Activated B cell treated with CpG ODN at 0.5 μM for 24 hours (primary cell): ENCODE results near the gene SSR3. TPM values are rescaled to one million over a fixed set of nuclear protein-coding genes. Genes with fewer than 3 reads are reported as not detected.

Experiments used
- ATAC-seq: fragments of 200-7000 bp; cut with Tn5 transposase; one replicate; pipeline ENCODE4 v1.10.0; 2021; ENCODE audit warnings: low read depth, mild to moderate bottlenecking, moderate library complexity
- CTCF ChIA-PET: fragments of 350-600 bp; sonication (Branson Sonifier 250); formaldehyde crosslinking; loops from one replicate; lab custom pipeline; 2021; ENCODE audit warnings: antibody characterized with exemption; lab: Charles Lee
- POLR2A ChIA-PET: fragments of 350-600 bp; sonication (Branson Sonifier 250); formaldehyde crosslinking; loops from one replicate; lab custom pipeline; 2021; ENCODE audit warnings: antibody characterized with exemption; lab: Charles Lee
- DNase-seq: peaks from one replicate; pipeline ENCODE4 v3.0.0; 2022
- H3K27ac Mint-ChIP-seq: one replicate; pipeline ENCODE4 v1.8.0; 2020; ENCODE audit warnings: mixed read lengths
- H3K27me3 Mint-ChIP-seq: one replicate; pipeline ENCODE4 v1.8.0; 2021; ENCODE audit warnings: mixed read lengths
- H3K36me3 Mint-ChIP-seq: one replicate; pipeline ENCODE4 v1.8.0; 2021; ENCODE audit warnings: low read depth, mixed read lengths
- H3K4me1 Mint-ChIP-seq: one replicate; pipeline ENCODE4 v1.8.0; 2021; ENCODE audit warnings: mixed read lengths
- H3K4me3 Mint-ChIP-seq: one replicate; pipeline ENCODE4 v1.8.0; 2020; ENCODE audit warnings: mild to moderate bottlenecking, mixed read lengths
- H3K9me3 Mint-ChIP-seq: one replicate; pipeline ENCODE4 v1.8.0; 2020; ENCODE audit warnings: mixed read lengths
- CTCF ChIP-seq: fragments of 200-600 bp; IDR thresholded peaks from one replicate; pipeline ENCODE4 v1.8.0; 2022; ENCODE audit warnings: antibody characterized with exemption, mild to moderate bottlenecking
- intact Hi-C: fragments of 100-400 bp; cut with micrococcal nuclease; formaldehyde crosslinking; loops from one replicate; pipeline ENCODE4 v1.15.1; 2024
- total RNA-seq: library from RNA; stranded (reverse); gene quantifications from 2 replicates; pipeline ENCODE4 v1.2.3, GENCODE V29; 2022

The SSR3 gene
- total RNA-seq, 1 donor from 2014 or later = 64.3 TPM

GRCh38 chr3:156536524-156537316 lies 18.2 kb downstream of the SSR3 start:
- ATAC-seq = no peak
- CTCF ChIA-PET = no interaction called here
- H3K9me3 Mint-ChIP-seq = no peaks in the 10 kb centered on the region
- intact Hi-C loops = no loop called here
- H3K36me3 Mint-ChIP-seq = peaks cover 34% of the 10 kb centered on the region
- TF ChIP-seq CTCF = no peak
- no peak overlapping the region for H3K4me3 Mint-ChIP-seq
- DNase-seq = no peak
- no peak overlapping the region for H3K27ac Mint-ChIP-seq
- POLR2A ChIA-PET = no interaction called here
- H3K27me3 Mint-ChIP-seq = no peaks in the 10 kb centered on the region
- H3K4me1 Mint-ChIP-seq = no peaks in the 10 kb centered on the region

- no peaks in the 10 kb centered on the region for H3K9me3 Mint-ChIP-seq
- no peak for TF ChIP-seq CTCF
- intact Hi-C loops = no loop called here
- ChIA-PET CTCF (no interaction called here), POLR2A (no interaction called here)
- H3K4me3 Mint-ChIP-seq = no peak overlapping the region
- ATAC-seq (no peak), DNase-seq (no peak)
- no peak overlapping the region for H3K27ac Mint-ChIP-seq
- no peaks in the 10 kb centered on the region for H3K27me3 Mint-ChIP-seq
- no peaks in the 10 kb centered on the region for H3K4me1 Mint-ChIP-seq
- peaks cover 27% of the 10 kb centered on the region for H3K36me3 Mint-ChIP-seq
Observed at GRCh38 chr3:156535798-156536197, 19.1 kb downstream of the SSR3 start.

- Mint-ChIP-seq H3K36me3 (peaks cover 25% of the 10 kb centered on the region), H3K27me3 (no peaks in the 10 kb centered on the region), H3K9me3 (no peaks in the 10 kb centered on the region), H3K27ac (no peak overlapping the region), H3K4me1 (no peaks in the 10 kb centered on the region), H3K4me3 (no peak overlapping the region)
- DNase-seq = no peak
- intact Hi-C loops = no loop called here
- no peak for TF ChIP-seq CTCF
- ChIA-PET CTCF (no interaction called here), POLR2A (no interaction called here)
- ATAC-seq = no peak
Observed at GRCh38 chr3:156535162-156535627, 19.7 kb downstream of the SSR3 start.

GRCh38 chr3:156533205-156533604 lies 21.7 kb downstream of the SSR3 start:
- Mint-ChIP-seq H3K9me3 (no peaks in the 10 kb centered on the region), H3K4me3 (no peak overlapping the region), H3K27ac (no peak overlapping the region), H3K27me3 (no peaks in the 10 kb centered on the region), H3K4me1 (no peaks in the 10 kb centered on the region), H3K36me3 (peaks cover 13% of the 10 kb centered on the region)
- DNase-seq = no peak
- POLR2A ChIA-PET = no interaction called here
- intact Hi-C loops = no loop called here
- ATAC-seq = no peak
- CTCF ChIA-PET = no interaction called here
- no peak for TF ChIP-seq CTCF

GRCh38 chr3:156532730-156533129 lies 22.2 kb downstream of the SSR3 start:
- intact Hi-C loops = no loop called here
- ATAC-seq (no peak), DNase-seq (no peak)
- Mint-ChIP-seq H3K36me3 (peaks cover 8% of the 10 kb centered on the region), H3K4me1 (no peaks in the 10 kb centered on the region), H3K4me3 (no peak overlapping the region), H3K9me3 (no peaks in the 10 kb centered on the region), H3K27ac (no peak overlapping the region), H3K27me3 (no peaks in the 10 kb centered on the region)
- ChIA-PET POLR2A (no interaction called here), CTCF (no interaction called here)
- no peak for TF ChIP-seq CTCF
